Activated T-helper 1 cell treated with anti-CD3 and anti-CD28 coated beads, Interleukin-12 subunit alpha, Interleukin-12 subunit beta, Interleukin-2, Interleukin-4 antibody, amounts not matched to agents 30 ng/mL and 10 ng/mL and 1 ng/mL, durations not matched to agents 14 hours and 24 hours and 36 hours (primary cell): Measurements from ENCODE around the gene LARP4B. TPM values are rescaled to one million over a fixed set of nuclear protein-coding genes. Genes with fewer than 3 reads are reported as not detected.
"Not testable (repeated sequence)": the region's sequence is repeated elsewhere in the genome, so short reads cannot be mapped to it uniquely, and the experiment has no call there.

Experiments
- DNase-seq: peaks from one replicate; pipeline ENCODE4 v3.0.0; 2021; ENCODE audit warnings: low spot score
- H3K27ac Mint-ChIP-seq: one replicate; pipeline ENCODE4 v1.8.0; 2021; ENCODE audit warnings: mild to moderate bottlenecking, mixed read lengths
- H3K27me3 Mint-ChIP-seq: one replicate; pipeline ENCODE4 v1.8.0; 2022; ENCODE audit warnings: mild to moderate bottlenecking, moderate library complexity, mixed read lengths; ENCODE audit not compliant: insufficient read depth
- H3K36me3 Mint-ChIP-seq: one replicate; pipeline ENCODE4 v1.8.0; 2021; ENCODE audit warnings: low read depth, mixed read lengths
- H3K4me1 Mint-ChIP-seq: one replicate; pipeline ENCODE4 v1.8.0; 2021; ENCODE audit warnings: low read depth, mixed read lengths
- H3K4me3 Mint-ChIP-seq: one replicate; pipeline ENCODE4 v1.8.0; 2021; ENCODE audit warnings: mild to moderate bottlenecking, moderate library complexity, mixed read lengths
- H3K9me3 Mint-ChIP-seq: one replicate; pipeline ENCODE4 v1.8.0; 2021; ENCODE audit warnings: mixed read lengths
- intact Hi-C: fragments of 100-400 bp; cut with micrococcal nuclease; formaldehyde crosslinking; loops from one replicate; pipeline ENCODE4 v1.15.1; 2024
- total RNA-seq: library from RNA; stranded (reverse); gene quantifications from 2 replicates; pipeline ENCODE4 v1.2.3, GENCODE V29; 2022

LARP4B gene
- total RNA-seq, 1 donor from 2014 or later = 174 TPM

DNA sequence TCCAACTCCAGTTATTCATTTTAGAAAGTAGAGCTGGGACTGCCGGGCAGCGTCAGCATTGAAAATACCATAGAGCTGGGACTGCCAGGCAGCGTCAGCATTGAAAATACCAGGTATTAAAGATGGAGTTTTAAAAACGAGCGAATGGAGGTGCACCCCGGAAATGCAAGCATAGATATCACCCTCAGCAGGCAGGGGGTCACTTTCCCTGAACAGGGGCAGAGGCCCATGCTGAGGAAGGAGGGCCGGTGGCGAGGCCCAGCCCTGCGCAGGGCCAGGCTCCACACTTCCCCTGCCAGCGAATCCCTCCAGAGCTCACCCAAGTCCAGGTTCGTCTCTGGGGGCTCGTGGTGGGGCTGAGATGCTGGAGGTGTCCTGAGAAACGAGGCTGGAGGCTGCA, 157.3 kb downstream of the LARP4B start:
- intact Hi-C loops = no loop called here
- DNase-seq = no peak
- Mint-ChIP-seq H3K9me3 (no peaks in the 10 kb centered on the region), H3K36me3 (no peaks in the 10 kb centered on the region), H3K27ac (no peak overlapping the region), H3K27me3 (no peaks in the 10 kb centered on the region), H3K4me3 (no peak overlapping the region), H3K4me1 (no peaks in the 10 kb centered on the region)

DNA sequence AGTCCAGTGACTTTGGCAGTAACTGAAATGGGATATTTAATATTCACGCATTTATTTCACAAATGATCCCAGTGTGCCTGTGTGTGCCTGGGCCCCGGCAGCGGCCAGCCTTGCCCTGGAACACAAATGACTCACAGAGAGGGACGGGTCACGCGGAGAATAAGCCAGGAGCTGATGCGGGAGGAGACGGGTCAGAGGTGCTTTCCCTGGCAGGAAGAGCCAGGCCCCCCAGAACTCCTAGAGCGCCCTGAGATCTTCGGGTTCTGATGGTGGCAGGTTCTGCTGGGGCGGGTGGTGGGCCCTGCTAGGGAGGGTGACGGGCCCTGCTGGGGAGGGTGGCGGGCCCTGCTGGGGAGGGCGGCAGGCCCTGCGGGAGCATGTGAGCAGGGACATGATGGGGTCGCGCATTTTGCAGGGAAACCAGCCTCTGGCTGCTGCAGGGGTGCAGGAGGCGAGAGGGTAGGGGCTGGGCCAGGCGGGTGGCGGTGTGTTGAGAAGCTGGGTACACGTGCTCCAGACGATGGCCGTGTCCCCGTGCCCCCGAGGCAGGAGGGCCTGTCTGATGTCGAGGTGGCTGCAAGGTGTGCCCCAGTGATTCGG, 157.8 kb downstream of the LARP4B start:
- H3K4me3 Mint-ChIP-seq = no peak overlapping the region
- no peaks in the 10 kb centered on the region for H3K36me3 Mint-ChIP-seq
- no peaks in the 10 kb centered on the region for H3K27me3 Mint-ChIP-seq
- H3K9me3 Mint-ChIP-seq = no peaks in the 10 kb centered on the region
- intact Hi-C loops = no loop called here
- no peaks in the 10 kb centered on the region for H3K4me1 Mint-ChIP-seq
- no peak for DNase-seq
- H3K27ac Mint-ChIP-seq = no peak overlapping the region

DNA sequence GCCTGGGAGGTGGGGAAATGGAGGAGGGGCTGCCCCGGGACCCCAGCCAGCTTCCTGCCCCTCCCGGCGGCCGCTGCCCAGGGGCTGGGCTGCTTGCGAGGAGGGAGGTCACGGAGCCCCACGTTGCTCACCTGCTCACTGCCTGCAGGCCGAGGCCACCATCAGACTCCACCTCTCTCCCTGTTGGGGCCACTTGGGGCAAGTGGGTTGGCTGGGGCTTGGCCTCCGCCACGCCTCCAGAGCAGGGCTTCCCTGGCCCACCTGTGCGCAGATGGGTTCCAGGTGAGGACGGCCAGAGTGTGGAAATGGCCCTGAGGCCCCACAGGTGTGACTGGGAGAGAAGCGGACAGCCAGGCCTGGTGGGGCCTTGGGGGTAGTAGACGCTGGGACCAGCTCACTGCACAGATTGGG, 159.3 kb downstream of the LARP4B start:
- DNase-seq = no peak
- Mint-ChIP-seq H3K36me3 (no peaks in the 10 kb centered on the region), H3K27me3 (peaks cover 2% of the 10 kb centered on the region), H3K27ac (no peak overlapping the region), H3K9me3 (peaks cover 10% of the 10 kb centered on the region), H3K4me1 (no peaks in the 10 kb centered on the region), H3K4me3 (no peak overlapping the region)
- intact Hi-C loops = no loop called here

DNA sequence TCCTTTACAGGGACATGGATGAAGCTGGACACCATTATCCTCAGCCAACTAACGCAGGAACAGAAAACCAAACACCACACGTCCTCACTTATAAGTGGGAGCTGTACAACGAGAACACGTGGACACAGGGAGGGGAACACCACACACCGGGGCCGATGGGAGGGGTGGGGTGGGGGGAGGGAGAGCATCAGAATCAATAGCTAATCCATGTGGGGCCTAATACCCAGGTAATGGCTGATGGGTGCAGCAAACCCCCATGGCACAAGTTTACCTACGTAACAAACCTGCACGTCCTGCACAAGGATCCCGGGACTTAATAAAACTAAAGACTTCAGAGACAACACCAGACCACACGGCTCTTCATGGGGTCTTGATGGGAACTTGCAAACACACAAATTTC, 159.9 kb downstream of the LARP4B start:
- no peak for DNase-seq
- Mint-ChIP-seq H3K9me3 (peaks cover 12% of the 10 kb centered on the region), H3K27me3 (peaks cover 2% of the 10 kb centered on the region), H3K36me3 (no peaks in the 10 kb centered on the region), H3K27ac (no peak overlapping the region), H3K4me3 (no peak overlapping the region), H3K4me1 (no peaks in the 10 kb centered on the region)
- intact Hi-C loops = no loop called here

DNA sequence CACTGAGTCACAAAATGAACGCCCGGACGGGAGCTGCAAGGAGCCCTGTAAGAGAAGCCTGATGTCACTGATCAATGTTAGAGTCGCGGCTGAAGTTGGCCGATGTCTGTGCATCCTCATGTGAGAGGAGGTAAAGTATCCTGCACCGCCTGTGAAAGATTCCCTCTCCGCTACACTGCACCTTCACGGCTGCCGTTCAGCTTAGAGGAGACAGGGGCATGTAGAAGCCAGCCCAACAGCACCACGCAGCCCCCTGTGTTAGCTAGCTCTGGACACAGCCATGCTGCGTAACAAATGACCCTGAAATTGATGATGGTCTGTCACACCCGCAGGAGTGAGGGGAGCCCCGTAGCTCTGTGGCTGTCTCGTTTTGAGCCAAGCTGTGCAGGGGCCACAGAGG, 160.5 kb downstream of the LARP4B start:
- H3K4me3 Mint-ChIP-seq = no peak overlapping the region
- no peak for DNase-seq

DNA sequence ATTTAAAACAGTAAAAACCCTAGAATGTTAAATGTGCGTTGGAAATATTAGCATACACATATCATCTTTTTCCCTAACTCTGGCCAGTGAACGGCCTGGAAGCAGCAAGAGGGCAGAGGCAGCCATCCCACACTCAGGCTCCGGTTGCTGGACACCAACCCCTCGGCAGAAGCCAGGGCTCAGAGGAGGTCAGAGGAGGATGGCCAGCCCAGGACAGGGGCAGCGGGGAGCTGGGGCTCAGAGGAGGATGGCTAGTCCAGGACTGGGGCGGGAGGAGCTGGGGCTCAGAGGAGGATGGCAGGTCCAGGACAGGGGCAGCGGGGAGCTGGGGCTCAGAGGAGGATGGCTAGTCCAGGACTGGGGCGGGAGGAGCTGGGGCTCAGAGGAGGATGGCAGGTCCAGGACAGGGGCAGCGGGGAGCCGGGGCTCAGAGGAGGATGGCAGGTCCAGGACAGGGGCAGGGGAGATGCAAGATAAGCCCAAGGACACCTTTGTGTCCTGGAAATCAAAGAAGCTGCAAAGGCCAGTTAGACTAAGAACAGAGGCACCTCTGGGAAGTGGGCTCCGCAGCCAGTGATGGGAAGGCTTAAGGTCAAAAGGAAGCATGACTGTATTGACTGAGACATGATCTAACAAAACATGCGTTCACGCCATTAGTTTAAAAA, 161.3 kb downstream of the LARP4B start:
- H3K27me3 Mint-ChIP-seq, H3K4me3 Mint-ChIP-seq, intact Hi-C loops, H3K27ac Mint-ChIP-seq, H3K36me3 Mint-ChIP-seq, DNase-seq, H3K4me1 Mint-ChIP-seq: not testable (repeated sequence)
- peaks cover 12% of the 10 kb centered on the region for H3K9me3 Mint-ChIP-seq

More for the DNA sequence above, 160.5 kb downstream of the LARP4B start:
- Mint-ChIP-seq H3K4me1 (no peaks in the 10 kb centered on the region), H3K27ac (no peak overlapping the region), H3K9me3 (peaks cover 12% of the 10 kb centered on the region), H3K27me3 (peaks cover 2% of the 10 kb centered on the region), H3K36me3 (no peaks in the 10 kb centered on the region)
- intact Hi-C loops = no loop called here

DNA sequence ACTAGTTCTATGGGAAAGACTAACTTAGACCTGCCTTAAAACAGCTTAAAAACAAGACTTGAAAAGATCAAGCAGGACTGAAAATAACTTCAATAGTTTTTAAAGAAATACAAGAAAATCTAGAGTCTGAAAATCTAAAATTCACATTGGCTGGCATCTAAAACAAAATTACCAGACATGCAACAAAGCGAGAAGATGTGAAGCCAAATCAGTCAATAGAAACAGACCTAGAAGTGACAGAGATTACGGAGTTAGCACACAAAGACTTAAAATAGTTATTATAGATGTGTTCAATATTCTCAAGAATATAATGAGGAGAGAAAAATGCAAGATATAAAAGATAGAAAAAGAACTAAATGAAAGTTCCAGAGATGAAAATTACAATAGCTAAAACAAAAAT, 163.7 kb downstream of the LARP4B start:
- H3K9me3 Mint-ChIP-seq = peaks cover 19% of the 10 kb centered on the region
- intact Hi-C loops = no loop called here
- H3K36me3 Mint-ChIP-seq = no peaks in the 10 kb centered on the region

DNA sequence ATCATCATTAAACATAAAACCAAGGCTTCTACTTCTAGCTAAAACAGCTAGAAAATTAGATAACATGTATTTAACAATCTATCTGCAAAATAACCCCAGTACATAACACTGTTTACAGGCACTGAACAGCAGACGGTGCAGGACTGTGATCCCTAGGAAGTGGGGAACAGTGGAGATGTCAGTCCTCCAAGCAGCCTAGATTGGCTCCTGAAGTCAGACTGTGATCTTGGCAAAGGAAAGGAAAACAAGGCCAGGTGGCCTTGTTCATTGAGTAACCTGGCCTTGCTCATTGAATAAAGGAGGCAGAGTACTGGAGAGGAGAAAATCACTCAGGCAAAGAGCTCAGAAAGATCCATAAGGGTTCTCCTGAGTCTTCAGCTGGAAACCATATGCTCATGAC, 164.3 kb downstream of the LARP4B start:
- DNase-seq = no peak
- H3K9me3 Mint-ChIP-seq = peaks cover 25% of the 10 kb centered on the region
- H3K36me3 Mint-ChIP-seq = no peaks in the 10 kb centered on the region
- H3K4me3 Mint-ChIP-seq = no peak overlapping the region
- H3K27ac Mint-ChIP-seq = no peak overlapping the region
- H3K4me1 Mint-ChIP-seq = no peaks in the 10 kb centered on the region
- intact Hi-C loops = no loop called here
- H3K27me3 Mint-ChIP-seq = peaks cover 5% of the 10 kb centered on the region

More for the DNA sequence above, 163.7 kb downstream of the LARP4B start:
- Mint-ChIP-seq H3K4me1 (no peaks in the 10 kb centered on the region), H3K4me3 (no peak overlapping the region), H3K27me3 (peaks cover 2% of the 10 kb centered on the region), H3K27ac (no peak overlapping the region)
- no peak for DNase-seq

DNA sequence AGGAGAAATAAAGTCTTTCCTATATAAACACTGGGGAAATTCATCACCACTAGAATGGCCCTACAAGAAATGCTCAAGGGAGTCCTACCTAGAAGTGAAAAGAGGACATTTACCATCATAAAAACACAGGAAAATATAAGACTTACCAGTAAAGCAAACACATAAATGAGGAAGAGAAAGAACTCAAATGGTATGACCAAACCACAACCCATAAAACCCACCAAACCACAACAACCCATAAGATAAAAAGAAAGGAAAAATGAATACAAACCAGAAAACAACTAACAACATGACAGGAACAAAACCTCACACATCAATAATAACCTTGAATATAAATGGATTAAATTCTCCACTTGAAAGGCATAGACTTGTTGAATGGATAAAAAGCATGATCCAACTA, 170.1 kb downstream of the LARP4B start:
- Mint-ChIP-seq H3K27ac (no peak overlapping the region), H3K36me3 (peaks cover 2% of the 10 kb centered on the region), H3K27me3 (peaks cover 6% of the 10 kb centered on the region), H3K4me3 (no peak overlapping the region), H3K9me3 (peaks cover 37% of the 10 kb centered on the region), H3K4me1 (peaks cover 11% of the 10 kb centered on the region)
- intact Hi-C loops = no loop called here
- DNase-seq = no peak

DNA sequence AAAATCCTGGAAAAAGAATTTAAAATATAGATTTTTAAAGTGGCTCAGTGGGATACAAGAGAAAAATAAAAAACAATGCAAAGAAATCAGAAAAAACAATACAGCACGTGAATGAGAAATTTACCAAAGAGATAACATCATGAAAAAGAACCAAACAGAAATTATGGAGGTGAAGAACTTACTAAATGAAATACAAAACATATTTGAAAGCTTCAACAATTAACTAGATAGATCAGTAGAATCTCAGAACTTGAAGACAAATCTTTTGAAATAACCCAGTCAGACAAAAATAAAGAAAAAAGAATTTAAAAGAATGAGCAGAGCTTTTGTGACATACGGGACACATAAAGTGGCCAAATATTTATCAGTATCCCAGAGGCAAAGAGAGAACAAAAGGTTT, 170.9 kb downstream of the LARP4B start:
- DNase-seq = no peak
- peaks cover 2% of the 10 kb centered on the region for H3K36me3 Mint-ChIP-seq
- peaks cover 38% of the 10 kb centered on the region for H3K9me3 Mint-ChIP-seq
- intact Hi-C loops = no loop called here
- H3K27me3 Mint-ChIP-seq = peaks cover 6% of the 10 kb centered on the region
- H3K4me1 Mint-ChIP-seq = peaks cover 11% of the 10 kb centered on the region
- H3K4me3 Mint-ChIP-seq = no peak overlapping the region
- H3K27ac Mint-ChIP-seq = no peak overlapping the region

DNA sequence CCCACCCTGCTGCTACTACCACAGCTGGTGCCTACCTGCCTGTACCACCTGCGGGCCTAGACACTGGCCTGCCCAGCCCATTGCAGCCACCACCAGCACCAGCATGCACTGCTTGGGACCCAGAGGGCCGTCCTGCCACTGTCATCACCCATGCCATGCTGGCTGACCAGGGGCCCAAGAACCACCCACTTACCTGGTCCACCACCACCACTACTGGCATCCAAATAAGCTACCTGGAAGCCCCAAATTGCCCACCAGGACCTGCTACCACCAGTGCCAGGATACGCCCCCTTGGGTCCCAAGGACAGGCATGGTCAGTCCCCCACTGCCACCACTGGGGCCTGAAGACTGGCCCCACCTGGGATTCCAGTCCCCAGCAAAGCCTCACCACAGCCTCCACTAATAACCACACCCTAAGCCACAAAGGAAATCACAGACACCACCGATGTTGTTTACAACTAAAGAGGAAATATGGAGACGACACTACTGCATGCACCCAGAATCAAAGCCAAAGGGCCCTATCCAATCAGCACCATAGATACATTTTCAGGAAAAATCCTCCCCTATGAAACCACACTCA, 171.5 kb downstream of the LARP4B start:
- intact Hi-C loops = no loop called here
- peaks cover 11% of the 10 kb centered on the region for H3K4me1 Mint-ChIP-seq
- H3K27me3 Mint-ChIP-seq = peaks cover 6% of the 10 kb centered on the region
- peaks cover 2% of the 10 kb centered on the region for H3K36me3 Mint-ChIP-seq
- no peak overlapping the region for H3K4me3 Mint-ChIP-seq
- no peak for DNase-seq
- H3K27ac Mint-ChIP-seq = no peak overlapping the region
- peaks cover 45% of the 10 kb centered on the region for H3K9me3 Mint-ChIP-seq
